ENCODE results near the gene ETS1. TPM values are rescaled to one million over a fixed set of nuclear protein-coding genes. Genes with fewer than 3 reads are reported as not detected.

ETS1 gene
- total RNA-seq, 1 donor from 2014 or later = 88.0 TPM

DNA sequence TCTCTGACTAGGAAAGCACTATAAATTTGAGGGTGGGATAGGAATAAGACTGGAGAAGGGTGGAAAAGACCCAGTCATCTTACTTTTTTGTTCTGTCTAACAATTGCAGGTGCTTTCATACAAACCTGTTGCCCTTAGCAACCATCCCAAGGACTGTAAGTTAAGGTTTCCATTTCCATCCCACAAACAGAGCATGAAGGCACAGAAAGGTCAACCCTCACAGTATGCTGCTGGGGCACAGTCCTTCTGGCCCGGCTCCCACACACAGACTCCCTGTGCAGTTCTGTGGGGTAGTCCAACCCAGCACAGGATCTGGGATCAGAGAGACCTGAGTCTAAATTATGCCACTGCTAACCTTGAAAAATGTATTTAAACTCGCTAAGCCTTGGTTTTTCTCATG lies 38.4 kb upstream of the ETS1 start:
- H3K27ac ChIP-seq = no peak overlapping the region
- H3K36me3 ChIP-seq = no peaks in the 10 kb centered on the region
- H3K27me3 ChIP-seq = no peaks in the 10 kb centered on the region
- TF ChIP-seq, protein P1, sequence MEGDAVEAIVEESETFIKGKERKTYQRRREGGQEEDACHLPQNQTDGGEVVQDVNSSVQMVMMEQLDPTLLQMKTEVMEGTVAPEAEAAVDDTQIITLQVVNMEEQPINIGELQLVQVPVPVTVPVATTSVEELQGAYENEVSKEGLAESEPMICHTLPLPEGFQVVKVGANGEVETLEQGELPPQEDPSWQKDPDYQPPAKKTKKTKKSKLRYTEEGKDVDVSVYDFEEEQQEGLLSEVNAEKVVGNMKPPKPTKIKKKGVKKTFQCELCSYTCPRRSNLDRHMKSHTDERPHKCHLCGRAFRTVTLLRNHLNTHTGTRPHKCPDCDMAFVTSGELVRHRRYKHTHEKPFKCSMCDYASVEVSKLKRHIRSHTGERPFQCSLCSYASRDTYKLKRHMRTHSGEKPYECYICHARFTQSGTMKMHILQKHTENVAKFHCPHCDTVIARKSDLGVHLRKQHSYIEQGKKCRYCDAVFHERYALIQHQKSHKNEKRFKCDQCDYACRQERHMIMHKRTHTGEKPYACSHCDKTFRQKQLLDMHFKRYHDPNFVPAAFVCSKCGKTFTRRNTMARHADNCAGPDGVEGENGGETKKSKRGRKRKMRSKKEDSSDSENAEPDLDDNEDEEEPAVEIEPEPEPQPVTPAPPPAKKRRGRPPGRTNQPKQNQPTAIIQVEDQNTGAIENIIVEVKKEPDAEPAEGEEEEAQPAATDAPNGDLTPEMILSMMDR (IDR thresholded peaks at IDR 0.05) = no peak
- no peak for DNase-seq (ENCODE audit: low spot score in 2 of 2)
- intact Hi-C loops (cut with DNase I) = loop anchor here (5.0 kb wide), 1 partner anchor 153 kb away; no protein-coding TSS in a partner anchor
- no peak overlapping the region for H3K4me3 ChIP-seq
- H3K9me3 ChIP-seq = no peaks in the 10 kb centered on the region
- no peaks in the 10 kb centered on the region for H3K4me1 ChIP-seq

DNA sequence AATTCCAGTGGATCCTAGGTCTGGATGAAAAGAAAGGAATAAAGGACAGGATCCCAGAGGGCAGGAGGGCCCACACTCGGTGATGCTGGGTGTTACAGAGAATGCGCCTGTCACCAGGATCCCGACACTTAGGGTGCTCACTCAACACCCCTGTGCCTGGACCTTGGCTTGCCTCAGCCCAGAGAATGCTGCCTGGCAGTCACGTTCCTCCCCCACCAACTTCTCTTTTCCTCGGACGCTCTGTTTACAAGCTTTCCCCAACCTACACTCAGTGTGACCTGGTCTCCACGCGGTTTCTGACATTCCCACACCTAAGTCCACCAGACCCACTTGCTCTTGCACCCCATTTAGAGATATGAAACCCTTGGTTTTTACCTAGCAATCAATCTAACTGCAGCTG lies 38.0 kb upstream of the ETS1 start:
- Histone ChIP-seq H3K9me3 (no peaks in the 10 kb centered on the region), H3K4me3 (no peak overlapping the region), H3K27ac (no peak overlapping the region), H3K36me3 (no peaks in the 10 kb centered on the region), H3K4me1 (no peaks in the 10 kb centered on the region), H3K27me3 (no peaks in the 10 kb centered on the region)
- intact Hi-C loops (cut with DNase I) = loop anchor here (5.0 kb wide), 1 partner anchor 153 kb away; no protein-coding TSS in a partner anchor
- no peak for DNase-seq (ENCODE audit: low spot score in 2 of 2)
- TF ChIP-seq, protein P1 (IDR thresholded peaks at IDR 0.05) = no peak

DNA sequence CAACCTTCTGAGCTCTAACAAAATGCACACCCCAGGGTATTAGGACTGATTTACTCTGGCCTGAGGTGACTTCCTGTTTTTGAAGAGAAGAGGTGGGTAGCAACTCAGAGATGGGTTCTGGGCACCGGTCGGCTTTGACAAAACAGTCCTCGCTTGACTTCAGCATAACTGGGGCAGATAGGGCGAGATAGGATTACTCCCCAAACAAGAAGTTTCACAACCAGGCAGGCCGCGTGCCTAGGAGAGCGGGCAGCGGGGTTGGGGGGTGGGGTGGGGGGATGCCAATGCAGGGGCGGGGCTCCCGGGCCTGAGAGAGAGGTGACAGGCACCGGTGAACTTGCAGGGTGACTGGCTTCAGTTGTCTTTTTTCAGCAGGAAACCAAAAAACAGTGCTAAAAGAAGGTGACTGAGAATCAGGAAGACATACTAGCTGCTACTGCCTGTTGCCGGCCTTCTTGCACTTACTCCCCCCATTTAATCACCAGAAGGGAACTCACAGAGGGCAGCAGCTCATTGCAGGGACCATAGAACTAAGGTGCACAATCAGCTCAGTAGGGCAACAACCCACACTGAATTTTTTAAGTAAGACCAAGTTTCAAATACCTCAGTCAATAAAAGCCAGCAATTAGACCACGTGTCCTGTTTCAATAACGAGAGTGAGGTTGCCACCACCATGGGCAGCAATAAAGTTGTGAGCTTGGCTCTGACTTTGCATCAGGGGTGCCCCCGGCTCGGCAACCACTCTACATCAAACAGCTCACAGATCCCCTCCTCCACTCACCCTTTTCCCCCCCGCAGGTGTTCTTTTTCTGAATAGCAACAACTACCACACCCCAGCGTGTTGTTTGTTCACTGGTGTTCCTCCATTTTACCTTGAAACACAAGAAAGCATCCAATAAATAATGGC lies 37.2 kb upstream of the ETS1 start:
- Histone ChIP-seq H3K4me1 (no peaks in the 10 kb centered on the region), H3K27me3 (no peaks in the 10 kb centered on the region), H3K27ac (no peak overlapping the region), H3K4me3 (no peak overlapping the region), H3K9me3 (no peaks in the 10 kb centered on the region), H3K36me3 (no peaks in the 10 kb centered on the region)
- intact Hi-C loops (cut with DNase I) = loop anchor here (5.0 kb wide), 1 partner anchor 152 kb away; no protein-coding TSS in a partner anchor
- TF ChIP-seq, protein P1 (IDR thresholded peaks at IDR 0.05) = no peak
- no peak for DNase-seq (ENCODE audit: low spot score in 2 of 2)

DNA sequence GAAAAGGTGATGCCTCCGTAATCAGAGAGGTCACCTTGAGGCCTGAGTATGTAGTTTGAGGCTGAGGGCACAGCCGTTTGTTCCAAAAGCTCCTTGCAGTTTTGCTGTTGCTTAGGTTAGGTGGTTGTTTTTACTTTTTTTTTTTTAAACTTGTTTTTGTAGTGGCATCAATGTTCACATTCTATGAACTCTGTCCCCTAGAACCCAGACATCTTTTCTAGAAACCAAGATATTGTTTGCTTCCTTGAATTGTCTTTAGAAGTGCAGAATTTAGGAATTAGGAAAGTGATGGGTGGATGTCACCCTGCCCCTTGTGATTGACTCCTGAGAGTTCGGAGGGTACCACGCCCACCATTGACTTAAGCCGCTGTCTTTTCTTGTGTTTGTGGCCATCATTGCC lies 35.7 kb upstream of the ETS1 start:
- Histone ChIP-seq H3K36me3 (no peaks in the 10 kb centered on the region), H3K27ac (no peak overlapping the region), H3K4me1 (no peaks in the 10 kb centered on the region), H3K9me3 (no peaks in the 10 kb centered on the region), H3K27me3 (no peaks in the 10 kb centered on the region), H3K4me3 (no peak overlapping the region)
- DNase-seq (ENCODE audit: low spot score in 2 of 2) = no peak
- TF ChIP-seq, protein P1 (IDR thresholded peaks at IDR 0.05) = no peak
- intact Hi-C loops (cut with DNase I) = no loop called here

DNA sequence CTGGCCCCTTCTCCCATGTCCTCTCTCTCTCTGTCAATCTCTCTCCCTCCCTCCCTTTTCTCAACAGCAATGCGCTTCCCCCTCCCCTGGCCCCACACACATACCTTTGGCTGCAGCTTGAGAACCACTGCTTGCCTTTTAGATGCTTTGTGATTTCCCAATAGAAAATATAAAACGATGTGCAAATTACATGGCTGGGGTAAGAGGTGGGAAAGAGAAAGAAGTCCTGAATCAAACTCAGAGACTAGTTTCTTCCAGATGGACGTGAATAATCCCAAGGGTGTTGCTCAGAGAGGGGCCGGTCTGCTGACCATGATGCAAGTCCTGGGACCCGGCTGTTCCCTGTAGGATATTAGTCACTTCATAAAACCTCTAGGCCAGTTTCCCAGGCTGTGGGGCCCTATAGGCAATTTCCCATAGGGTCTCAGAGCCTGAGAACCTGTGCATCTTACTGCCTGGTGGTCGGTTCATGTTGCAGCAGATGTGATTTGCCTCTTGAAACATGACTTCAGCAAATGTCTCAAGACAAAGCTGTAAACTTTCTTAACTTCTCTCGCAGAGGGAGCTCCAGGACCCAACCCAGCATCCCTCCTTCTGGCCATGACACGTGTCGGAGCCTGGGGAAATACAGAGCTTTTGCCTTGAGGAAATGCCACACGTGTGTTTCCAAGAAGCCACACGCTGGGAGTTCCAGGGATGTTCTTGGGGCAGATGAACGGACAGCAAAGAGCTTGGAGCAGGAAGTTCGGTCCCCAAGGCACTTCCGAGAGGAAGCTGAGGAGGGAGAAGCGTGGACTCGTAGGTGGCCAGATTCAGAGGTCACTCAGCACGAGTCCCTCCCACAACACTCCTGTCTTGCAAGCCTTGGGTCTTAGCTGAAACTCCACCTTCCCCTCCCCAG lies 34.5 kb upstream of the ETS1 start:
- no peak for DNase-seq (ENCODE audit: low spot score in 2 of 2)
- Histone ChIP-seq H3K9me3 (no peaks in the 10 kb centered on the region), H3K4me1 (no peaks in the 10 kb centered on the region), H3K36me3 (no peaks in the 10 kb centered on the region), H3K27me3 (no peaks in the 10 kb centered on the region), H3K4me3 (no peak overlapping the region), H3K27ac (no peak overlapping the region)
- TF ChIP-seq, protein P1 (IDR thresholded peaks at IDR 0.05) = no peak
- intact Hi-C loops (cut with DNase I) = no loop called here
